GM23338 (cell line): ENCODE data around the gene PLCL1. TPM values are rescaled to one million over a fixed set of nuclear protein-coding genes. Genes with fewer than 3 reads are reported as not detected.
A peak's percentile ranks its signal among the peaks of the same experiment; 100 is the strongest.

Experiments
- ATAC-seq: fragments of 200-7000 bp; cut with Tn5 transposase; 3 replicates; pipeline ENCODE4 v1.9.1; 2020
- DNase-seq: peaks from one replicate; pipeline ENCODE4 v3.0.0-alpha.2; 2015; ENCODE audit warnings: low spot score
- H2AFZ ChIP-seq: fragments of 200-600 bp; sonication (generic); 2 replicates; pipeline ENCODE4 v1.8.0; 2016; ENCODE audit warnings: antibody characterized with exemption, mild to moderate bottlenecking, moderate library complexity
- H3F3A ChIP-seq: fragments of 200-600 bp; sonication (generic); replicated peaks from 2 replicates; pipeline ENCODE4 v1.8.0; 2017; ENCODE audit warnings: antibody characterized with exemption, mixed run types, low read depth
- H3K27ac ChIP-seq: fragments of 200-600 bp; sonication (generic); 2 replicates; pipeline ENCODE4 v1.6.1; 2016; ENCODE audit warnings: low read depth
- H3K27me3 ChIP-seq: fragments of 200-600 bp; sonication (generic); 2 replicates; pipeline ENCODE4 v1.8.0; 2016; ENCODE audit warnings: mild to moderate bottlenecking, mixed run types, moderate library complexity; ENCODE audit not compliant: insufficient read depth
- H3K36me3 ChIP-seq: fragments of 200-600 bp; sonication (generic); 2 replicates; pipeline ENCODE4 v1.8.0; 2016; ENCODE audit warnings: mild to moderate bottlenecking; ENCODE audit not compliant: insufficient read depth
- H3K4me1 ChIP-seq: fragments of 200-600 bp; sonication (generic); 2 replicates; pipeline ENCODE4 v1.8.0; 2016; ENCODE audit warnings: mild to moderate bottlenecking, moderate library complexity; ENCODE audit not compliant: insufficient read depth
- H3K4me2 ChIP-seq: fragments of 200-600 bp; sonication (generic); 2 replicates; pipeline ENCODE4 v1.7.1; 2017; ENCODE audit warnings: mixed run types
- H3K4me3 ChIP-seq: fragments of 200-600 bp; sonication (generic); 2 replicates; pipeline ENCODE4 v1.6.1; 2016; ENCODE audit warnings: mixed run types
- H3K79me2 ChIP-seq: fragments of 200-600 bp; sonication (generic); replicated peaks from 2 replicates; pipeline ENCODE4 v1.8.0; 2017; ENCODE audit warnings: mild to moderate bottlenecking; ENCODE audit not compliant: insufficient read depth
- H3K9me2 ChIP-seq: fragments of 200-600 bp; sonication (generic); 2 replicates; pipeline ENCODE4 v1.8.0; 2017; ENCODE audit not compliant: insufficient read depth
- H4K20me1 ChIP-seq: fragments of 200-600 bp; sonication (generic); replicated peaks from 2 replicates; pipeline ENCODE4 v1.8.0; 2017; ENCODE audit warnings: mild to moderate bottlenecking; ENCODE audit not compliant: insufficient read depth
- H3K27ac Mint-ChIP-seq: 2 replicates; pipeline ENCODE4 v1.8.0; 2020; ENCODE audit warnings: inconsistent platforms, mild to moderate bottlenecking, moderate library complexity, mixed read lengths
- H3K27me3 Mint-ChIP-seq: 3 replicates; pipeline ENCODE4 v1.8.0; 2022; ENCODE audit warnings: low read depth, mild to moderate bottlenecking, moderate library complexity, mixed read lengths, inconsistent platforms; ENCODE audit not compliant: insufficient read depth, poor library complexity
- H3K36me3 Mint-ChIP-seq: 3 replicates; pipeline ENCODE4 v1.8.0; 2021; ENCODE audit warnings: low read depth, mild to moderate bottlenecking, inconsistent platforms, moderate library complexity, mixed read lengths
- H3K4me1 Mint-ChIP-seq: 3 replicates; pipeline ENCODE4 v1.8.0; 2020; ENCODE audit warnings: mild to moderate bottlenecking, inconsistent platforms, mixed read lengths
- H3K4me3 Mint-ChIP-seq: 3 replicates; pipeline ENCODE4 v1.8.0; 2021; ENCODE audit warnings: moderate library complexity, mild to moderate bottlenecking, inconsistent platforms, mixed read lengths
- H3K9me3 Mint-ChIP-seq: 3 replicates; pipeline ENCODE4 v1.8.0; 2020; ENCODE audit warnings: moderate library complexity, mild to moderate bottlenecking, inconsistent platforms, mixed read lengths
- CTCF ChIP-seq, 2 experiments: fragments of 200-600 bp in 1 of 2; sonication (generic) in 1 of 2; conservative IDR thresholded peaks; 2 replicates each; pipeline versions ENCODE4 v1.5.1 to v1.6.1; 2016 to 2017; ENCODE audit warnings: antibody characterized with exemption in 2 of 2, low read depth in 2 of 2, mild to moderate bottlenecking in 2 of 2, moderate library complexity in 1 of 2
- EZH2 ChIP-seq: fragments of 200-600 bp; sonication (generic); IDR thresholded peaks from one replicate; pipeline ENCODE4 v1.8.0; 2017; ENCODE audit warnings: antibody characterized with exemption, mild to moderate bottlenecking, low read depth; ENCODE audit not compliant: unreplicated experiment
- EZH2phosphoT487 ChIP-seq: fragments of 200-600 bp; sonication (generic); IDR thresholded peaks from one replicate; pipeline ENCODE4 v1.8.1; 2018; ENCODE audit warnings: antibody characterized with exemption; ENCODE audit not compliant: unreplicated experiment
- JUNB ChIP-seq: IDR thresholded peaks from one replicate; pipeline ENCODE4 v1.6.1; 2016; ENCODE audit warnings: antibody characterized with exemption; ENCODE audit not compliant: unreplicated experiment
- STAT1 ChIP-seq: IDR thresholded peaks from one replicate; pipeline ENCODE4 v1.6.1; 2016; ENCODE audit warnings: antibody characterized with exemption; ENCODE audit not compliant: unreplicated experiment
- ZNF114 ChIP-seq: fragments of 250-450 bp; sonication (Bioruptor Pico); IDR thresholded peaks from 2 replicates; pipeline ENCODE4 v1.5.0; 2020; ENCODE audit warnings: mild to moderate bottlenecking, moderate library complexity
- polyA plus RNA-seq: library from polyadenylated mRNA; unstranded; fragments of >200 nt; fragmentation: Nextera tagmentation; extraction: Ambion mirVana; gene quantifications from 2 replicates; pipeline ENCODE4 v1.2.1, GENCODE V29; 2016
- total RNA-seq: library from RNA; depleted of rRNA; stranded (reverse); fragments of >200 nt; shearing (Covaris generic); gene quantifications from 2 replicates; pipeline ENCODE4 v1.2.3, GENCODE V29; 2014

PLCL1 gene
- total and polyA plus RNA-seq, 2 experiments from 2014 or later: not detected

- H3K27me3 Mint-ChIP-seq: peaks cover 26% of the 10 kb centered on the region
- peak; percentile 77 for DNase-seq
These were observed 1.4 kb upstream of the PLCL1 start for GRCh38 chr2:197803033-197803444.

GRCh38 chr2:197804758-197805714 is 643 bp downstream of the PLCL1 start:
- no peaks in the 10 kb centered on the region; the same call in 1 of the 2 replicates for H3F3A ChIP-seq
- H3K36me3 ChIP-seq: no peaks in the 10 kb centered on the region; the same call in 1 of the 2 replicates
- no peaks in the 10 kb centered on the region for H3K9me2 ChIP-seq
- Mint-ChIP-seq H3K4me3 (peak overlapping the region; percentile 83), H3K9me3 (no peaks in the 10 kb centered on the region), H3K27ac (no peak overlapping the region), H3K4me1 (peaks cover 11% of the 10 kb centered on the region), H3K36me3 (no peaks in the 10 kb centered on the region), H3K27me3 (peaks cover 24% of the 10 kb centered on the region)
- H3K4me2 ChIP-seq: peak overlapping the region; percentile 94
- no peaks in the 10 kb centered on the region for H4K20me1 ChIP-seq
- peaks cover 50% of the 10 kb centered on the region for H3K27me3 ChIP-seq
- DNase-seq (peak; percentile 57), ATAC-seq (peak; percentile 54)
- TF ChIP-seq EZH2 (peak; percentile 49), ZNF114 (no peak)
- H3K79me2 ChIP-seq: no peaks in the 10 kb centered on the region
- H3K27ac ChIP-seq: no peak overlapping the region
- peak overlapping the region; percentile 48; the same call in 1 of the 2 replicates for H2AFZ ChIP-seq
- peak overlapping the region; percentile 73 for H3K4me3 ChIP-seq
- H3K4me1 ChIP-seq: peaks cover 12% of the 10 kb centered on the region

More at GRCh38 chr2:197803033-197803444, 1.4 kb upstream of the PLCL1 start:
- Mint-ChIP-seq H3K4me3 (no peak overlapping the region), H3K36me3 (no peaks in the 10 kb centered on the region), H3K9me3 (no peaks in the 10 kb centered on the region), H3K4me1 (peaks cover 11% of the 10 kb centered on the region), H3K27ac (no peak overlapping the region)
- no peak overlapping the region for H2AFZ ChIP-seq
- peak; percentile 16 for ATAC-seq
- no peak overlapping the region for H3K4me2 ChIP-seq
- H3K79me2 ChIP-seq: no peaks in the 10 kb centered on the region
- H3K27ac ChIP-seq: no peak overlapping the region
- no peaks in the 10 kb centered on the region; the same call in 1 of the 2 replicates for H3F3A ChIP-seq
- H3K4me3 ChIP-seq: no peak overlapping the region
- H4K20me1 ChIP-seq: no peaks in the 10 kb centered on the region
- no peaks in the 10 kb centered on the region; the same call in 1 of the 2 replicates for H3K36me3 ChIP-seq
- peaks cover 46% of the 10 kb centered on the region for H3K27me3 ChIP-seq
- no peak for TF ChIP-seq ZNF114
- peak; percentile 80 to 83 for TF ChIP-seq CTCF (conservative IDR thresholded peaks at IDR 0.05; ENCODE audit: low read depth in 2 of 2)
- TF ChIP-seq EZH2: no peak
- TF ChIP-seq EZH2phosphoT487: no peak
- no peak for TF ChIP-seq STAT1
- TF ChIP-seq JUNB: no peak
- no peaks in the 10 kb centered on the region for H3K9me2 ChIP-seq
- H3K4me1 ChIP-seq: peaks cover 12% of the 10 kb centered on the region
